ENCODE data around the gene NLE1. TPM values are rescaled to one million over a fixed set of nuclear protein-coding genes. Genes with fewer than 3 reads are reported as not detected.

The NLE1 gene
- polyA plus RNA-seq, 1 donor from 2014 or later: 30.8 TPM

DNA sequence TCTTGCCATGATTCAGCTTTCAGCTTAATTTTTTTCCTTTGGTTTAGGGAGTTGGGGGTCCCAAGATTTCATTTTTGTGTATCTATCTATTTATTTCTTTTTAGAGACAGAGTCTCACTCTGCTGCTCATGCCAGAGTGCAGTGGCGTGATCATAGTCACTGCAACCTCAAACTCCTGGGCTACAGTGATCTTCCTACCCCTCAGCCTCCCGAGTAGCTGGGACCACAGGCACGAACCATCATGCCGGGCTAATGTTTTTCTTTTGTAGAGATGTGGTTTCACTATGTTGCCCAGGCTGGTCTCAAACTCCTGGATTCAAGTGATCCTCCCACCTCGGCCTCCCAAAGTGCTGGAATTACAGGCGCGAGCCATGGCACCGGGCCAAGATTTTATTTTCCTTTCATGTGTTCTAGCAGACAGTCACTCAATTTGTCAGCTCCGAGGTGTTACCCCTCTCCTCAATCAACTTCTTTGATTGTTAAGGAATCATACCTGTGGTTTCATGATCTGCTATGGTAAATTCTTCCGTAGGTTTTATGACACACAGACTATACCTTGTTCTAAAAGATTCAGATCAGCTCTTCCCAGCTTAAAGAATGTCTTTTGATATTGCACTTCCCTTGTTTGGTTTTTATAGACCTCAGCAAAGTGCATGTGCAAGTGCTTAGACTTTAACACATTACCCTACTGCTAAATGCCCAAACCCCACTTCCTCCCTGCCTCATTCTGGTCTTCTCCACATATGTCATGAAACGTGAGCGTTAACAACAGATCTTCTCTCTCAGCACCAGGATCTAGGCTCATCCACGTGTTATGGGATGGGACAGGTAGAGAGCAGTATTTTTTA, 18.5 kb upstream of the NLE1 start:
- Histone ChIP-seq H3K27ac (ENCODE audit: low read length) (no peak overlapping the region), H3K79me2 (replicated peaks; ENCODE audit: insufficient read depth, low read length) (no peaks in the 10 kb centered on the region), H3K4me3 (ENCODE audit: low read length) (no peak overlapping the region), H3K36me3 (ENCODE audit: insufficient read depth, low read length) (no peaks in the 10 kb centered on the region), H3K9me3 (ENCODE audit: low read length) (no peaks in the 10 kb centered on the region), H3K4me2 (ENCODE audit: low read length) (no peak overlapping the region), H3K9ac (ENCODE audit: low read length) (no peak overlapping the region), H3K9me2 (ENCODE audit: insufficient read depth, low read length) (no peaks in the 10 kb centered on the region), H2AFZ (ENCODE audit: low read depth, low read length) (no peak overlapping the region), H3K27me3 (ENCODE audit: insufficient read depth, low read depth, low read length) (no peaks in the 10 kb centered on the region), H3F3A (ENCODE audit: insufficient read depth, low read length, poor library complexity, severe bottlenecking) (no peaks in the 10 kb centered on the region), H4K20me1 (ENCODE audit: insufficient read depth) (no peaks in the 10 kb centered on the region)
- TF ChIP-seq MXI1 (conservative IDR thresholded peaks at IDR 0.05; ENCODE audit: poor library complexity, severe bottlenecking) (no peak), RAD21 (conservative IDR thresholded peaks at IDR 0.05) (no peak), POLR2AphosphoS5 (IDR thresholded peaks at IDR 0.05) (no peak)
- TF ChIP-seq, protein P1, sequence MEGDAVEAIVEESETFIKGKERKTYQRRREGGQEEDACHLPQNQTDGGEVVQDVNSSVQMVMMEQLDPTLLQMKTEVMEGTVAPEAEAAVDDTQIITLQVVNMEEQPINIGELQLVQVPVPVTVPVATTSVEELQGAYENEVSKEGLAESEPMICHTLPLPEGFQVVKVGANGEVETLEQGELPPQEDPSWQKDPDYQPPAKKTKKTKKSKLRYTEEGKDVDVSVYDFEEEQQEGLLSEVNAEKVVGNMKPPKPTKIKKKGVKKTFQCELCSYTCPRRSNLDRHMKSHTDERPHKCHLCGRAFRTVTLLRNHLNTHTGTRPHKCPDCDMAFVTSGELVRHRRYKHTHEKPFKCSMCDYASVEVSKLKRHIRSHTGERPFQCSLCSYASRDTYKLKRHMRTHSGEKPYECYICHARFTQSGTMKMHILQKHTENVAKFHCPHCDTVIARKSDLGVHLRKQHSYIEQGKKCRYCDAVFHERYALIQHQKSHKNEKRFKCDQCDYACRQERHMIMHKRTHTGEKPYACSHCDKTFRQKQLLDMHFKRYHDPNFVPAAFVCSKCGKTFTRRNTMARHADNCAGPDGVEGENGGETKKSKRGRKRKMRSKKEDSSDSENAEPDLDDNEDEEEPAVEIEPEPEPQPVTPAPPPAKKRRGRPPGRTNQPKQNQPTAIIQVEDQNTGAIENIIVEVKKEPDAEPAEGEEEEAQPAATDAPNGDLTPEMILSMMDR (IDR thresholded peaks at IDR 0.05; ENCODE audit: poor library complexity, severe bottlenecking): no peak

DNA sequence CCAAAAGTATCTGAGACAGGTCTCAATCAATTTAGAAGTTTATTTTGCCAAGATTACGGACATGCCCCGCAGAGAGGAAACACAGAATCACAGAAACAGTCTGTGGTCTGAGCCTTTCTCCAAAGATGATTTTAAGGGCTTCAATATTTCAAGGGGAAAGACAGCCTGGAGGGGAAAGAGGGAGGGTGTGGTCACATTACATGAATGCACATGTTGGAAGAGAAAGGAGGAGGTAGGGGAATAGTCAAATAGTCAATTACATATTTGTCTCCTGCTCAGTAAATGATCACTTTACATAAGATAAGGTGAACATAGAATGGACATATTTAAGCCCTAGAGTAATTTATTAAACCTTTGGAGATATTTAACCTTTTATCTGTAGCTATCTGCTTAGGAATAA, 17.8 kb upstream of the NLE1 start:
- Histone ChIP-seq H3K27me3 (ENCODE audit: insufficient read depth, low read depth, low read length) (no peaks in the 10 kb centered on the region), H3K36me3 (ENCODE audit: insufficient read depth, low read length) (no peaks in the 10 kb centered on the region), H3F3A (ENCODE audit: insufficient read depth, low read length, poor library complexity, severe bottlenecking) (no peaks in the 10 kb centered on the region), H3K9me2 (ENCODE audit: insufficient read depth, low read length) (no peaks in the 10 kb centered on the region), H3K27ac (ENCODE audit: low read length) (no peak overlapping the region), H3K79me2 (replicated peaks; ENCODE audit: insufficient read depth, low read length) (no peaks in the 10 kb centered on the region), H4K20me1 (ENCODE audit: insufficient read depth) (no peaks in the 10 kb centered on the region), H3K9me3 (ENCODE audit: low read length) (no peaks in the 10 kb centered on the region), H2AFZ (ENCODE audit: low read depth, low read length) (no peak overlapping the region), H3K4me2 (ENCODE audit: low read length) (no peak overlapping the region), H3K4me3 (ENCODE audit: low read length) (no peak overlapping the region), H3K9ac (ENCODE audit: low read length) (no peak overlapping the region)
- TF ChIP-seq MXI1 (conservative IDR thresholded peaks at IDR 0.05; ENCODE audit: poor library complexity, severe bottlenecking) (no peak), POLR2AphosphoS5 (IDR thresholded peaks at IDR 0.05) (no peak), SMC3 (conservative IDR thresholded peaks at IDR 0.05; ENCODE audit: poor library complexity) (no peak), RAD21 (conservative IDR thresholded peaks at IDR 0.05) (no peak)
- TF ChIP-seq, protein P1 (IDR thresholded peaks at IDR 0.05; ENCODE audit: poor library complexity, severe bottlenecking): no peak

DNA sequence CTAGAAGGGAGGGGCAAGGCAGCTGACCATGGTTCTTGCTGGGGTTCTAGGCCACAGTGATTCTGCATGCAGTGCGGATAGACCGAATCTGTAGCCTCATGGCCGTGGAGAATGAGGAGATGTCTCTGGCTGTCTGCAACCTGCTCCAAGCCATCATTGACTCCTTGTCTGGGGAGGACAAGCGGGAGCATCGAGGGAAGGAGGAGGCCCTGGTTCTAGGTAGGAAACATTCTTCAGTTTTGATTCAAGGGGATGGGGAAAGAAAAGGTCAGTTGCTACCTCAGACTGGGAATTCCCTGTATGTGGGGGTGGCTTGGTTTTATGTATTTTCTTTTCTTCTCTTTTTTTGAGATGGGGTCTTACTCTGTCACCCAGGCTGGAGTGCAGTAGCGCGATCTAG, 13.1 kb upstream of the NLE1 start:
- Histone ChIP-seq H3K36me3 (ENCODE audit: insufficient read depth, low read length) (no peaks in the 10 kb centered on the region), H3K4me3 (ENCODE audit: low read length) (no peak overlapping the region), H4K20me1 (ENCODE audit: insufficient read depth) (no peaks in the 10 kb centered on the region), H3K27me3 (ENCODE audit: insufficient read depth, low read depth, low read length) (no peaks in the 10 kb centered on the region), H3K9ac (ENCODE audit: low read length) (no peak overlapping the region), H3F3A (ENCODE audit: insufficient read depth, low read length, poor library complexity, severe bottlenecking) (no peaks in the 10 kb centered on the region), H3K27ac (ENCODE audit: low read length) (no peak overlapping the region), H3K4me2 (ENCODE audit: low read length) (no peak overlapping the region), H3K9me2 (ENCODE audit: insufficient read depth, low read length) (no peaks in the 10 kb centered on the region), H3K79me2 (replicated peaks; ENCODE audit: insufficient read depth, low read length) (no peaks in the 10 kb centered on the region), H2AFZ (ENCODE audit: low read depth, low read length) (no peak overlapping the region), H3K9me3 (ENCODE audit: low read length) (no peaks in the 10 kb centered on the region)
- TF ChIP-seq TAF1 (IDR thresholded peaks at IDR 0.05; ENCODE audit: low read depth): no peak
- TF ChIP-seq SMC3 (conservative IDR thresholded peaks at IDR 0.05; ENCODE audit: poor library complexity): no peak
- TF ChIP-seq POLR2AphosphoS5 (IDR thresholded peaks at IDR 0.05): no peak
- TF ChIP-seq, protein P1 (IDR thresholded peaks at IDR 0.05; ENCODE audit: poor library complexity, severe bottlenecking): no peak
- no peak for TF ChIP-seq EZH2 (IDR thresholded peaks at IDR 0.05; ENCODE audit: borderline replicate concordance, insufficient read depth, low read length, poor library complexity, severe bottlenecking)
- no peak for TF ChIP-seq EP300 (conservative IDR thresholded peaks at IDR 0.05; ENCODE audit: poor library complexity, severe bottlenecking)
- no peak for TF ChIP-seq RAD21 (conservative IDR thresholded peaks at IDR 0.05)
- TF ChIP-seq MXI1 (conservative IDR thresholded peaks at IDR 0.05; ENCODE audit: poor library complexity, severe bottlenecking): no peak

Data from neural cell (in vitro differentiated cells).